EL (cell line): ENCODE measurements around the gene FOXD4L5.
"Not testable (repeated sequence)": the region's sequence is repeated elsewhere in the genome, so short reads cannot be mapped to it uniquely, and the experiment has no call there.

ENCODE experiments used
- DNase-seq: peaks from one replicate; pipeline ENCODE4 v3.0.0-alpha.2; 2016

The FOXD4L5 gene

GRCh38 chr9:65285109-65285508, at the start of gene FOXD4L5:
FOXD4L5 (minus strand) TSS chr9:65285209; CDS start chr9:65284377, 832 bp downstream.
- DNase-seq = not testable (repeated sequence)

GRCh38 chr9:65283943-65284342, 1.1 kb downstream of the FOXD4L5 start:
- DNase-seq = not testable (repeated sequence)

- DNase-seq = not testable (repeated sequence)
These were observed 2.0 kb downstream of the FOXD4L5 start for GRCh38 chr9:65282976-65283375.
